H1 (cell line): ENCODE measurements around the gene TMEM45B. TPM values are rescaled to one million over a fixed set of nuclear protein-coding genes. Genes with fewer than 3 reads are reported as not detected.

Experiments used
- BRCA1 ChIP-seq: IDR thresholded peaks from 2 replicates; pipeline ENCODE4 v1.6.1; 2012; ENCODE audit warnings: low read depth, low read length, improper control_type of control experiment
- EGR1 ChIP-seq: IDR thresholded peaks from 2 replicates; pipeline ENCODE4 v1.6.1; 2011; ENCODE audit warnings: low read depth, low read length, borderline replicate concordance
- EZH2 ChIP-seq: fragments of 200-600 bp; sonication (generic); IDR thresholded peaks from 2 replicates; pipeline ENCODE4 v1.7.1; 2012; ENCODE audit warnings: low read depth, mild to moderate bottlenecking, moderate library complexity, low read length, inconsistent platforms; ENCODE audit not compliant: severe bottlenecking
- HDAC6 ChIP-seq: IDR thresholded peaks from one replicate; pipeline ENCODE4 v1.7.1; 2012; ENCODE audit warnings: low read depth, mild to moderate bottlenecking, inconsistent platforms, low read length, moderate library complexity
- JUND ChIP-seq: IDR thresholded peaks from 2 replicates; pipeline ENCODE4 v1.6.1; 2011; ENCODE audit warnings: mild to moderate bottlenecking, improper control_type of control experiment, low read length
- POLR2AphosphoS5 ChIP-seq: IDR thresholded peaks from 2 replicates; pipeline ENCODE4 v1.6.1; 2011; ENCODE audit warnings: low read depth, low read length
- SIRT6 ChIP-seq: IDR thresholded peaks from one replicate; pipeline ENCODE4 v1.7.1; 2012; ENCODE audit warnings: low read length, inconsistent platforms
- SP2 ChIP-seq: IDR thresholded peaks from 2 replicates; pipeline ENCODE4 v1.6.1; 2012; ENCODE audit warnings: mild to moderate bottlenecking, low read length, inconsistent platforms
- SRF ChIP-seq: IDR thresholded peaks from 2 replicates; pipeline ENCODE4 v1.6.1; 2011; ENCODE audit warnings: mild to moderate bottlenecking, low read depth, low read length, moderate library complexity
- TAF7 ChIP-seq: optimal IDR thresholded peaks from 2 replicates; pipeline ENCODE3; 2011; ENCODE audit warnings: low read depth, mild to moderate bottlenecking, inconsistent platforms, low read length, moderate library complexity, borderline replicate concordance
- polyA plus RNA-seq, 7 experiments: library from polyadenylated mRNA; depleted of rRNA in 3 of 7; stranded (reverse) in 5 of 7; unstranded in 2 of 7; fragments of >200 nt in 5 of 7; fragments of 200-250 nt in 2 of 7; gene quantifications; 1 replicate in 5 of 7; 2 replicates in 1 of 7; 4 replicates in 1 of 7; pipeline versions ENCODE4 v1.2.1 to v1.2.3, GENCODE V29; 2011 to 2013; ENCODE audit warnings: missing spikeins in 2 of 7, mixed read lengths in 2 of 7
- total RNA-seq: library from RNA; stranded (reverse); fragmentation: NEBNext Ultra II Directional; extraction: Animal tissue kit (Norgen Biotek cat#: 25700); gene quantifications from 2 replicates; pipeline ENCODE4 v1.2.1, GENCODE V29; 2021
- TF ChIP-seq, protein P1 (sequence below): fragments of 300-600 bp; sonication (generic); IDR thresholded peaks from 2 replicates; pipeline ENCODE4 v1.7.1; 2012; ENCODE audit warnings: low read length, moderate library complexity, mild to moderate bottlenecking, inconsistent platforms; ENCODE audit not compliant: insufficient replicate concordance
- TF ChIP-seq, protein P2 (sequence below): IDR thresholded peaks from 2 replicates; pipeline ENCODE4 v1.6.1; 2011; ENCODE audit warnings: low read depth, mild to moderate bottlenecking, low read length; ENCODE audit not compliant: insufficient read depth

Gene TMEM45B
- total and polyA plus RNA-seq, 2 of the 8 experiments (the other 6 are each of a cell fraction or from before 2014, with no cell fraction given): 0.23 TPM; not detected in 1

DNA sequence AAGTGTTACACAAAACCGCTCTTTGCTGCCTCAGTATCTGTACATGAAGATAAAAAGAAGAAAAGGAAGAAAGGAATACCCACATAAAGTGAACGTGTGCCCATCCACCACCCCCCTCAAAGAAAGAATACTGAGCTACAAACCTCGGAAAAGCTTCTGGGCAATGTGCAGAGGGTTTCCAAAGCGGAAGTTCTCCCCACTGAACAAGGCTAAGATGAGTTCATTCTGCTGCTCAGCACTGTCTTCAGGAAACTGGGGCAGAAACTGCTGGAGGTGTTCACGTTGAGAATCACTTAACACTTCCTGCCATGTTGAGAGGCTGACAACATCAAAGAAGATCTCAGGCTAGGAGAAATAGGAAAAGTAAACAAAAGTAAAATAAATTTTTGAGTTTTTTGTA lies 72.8 kb downstream of the TMEM45B start (continued):
- TF ChIP-seq, protein P1, sequence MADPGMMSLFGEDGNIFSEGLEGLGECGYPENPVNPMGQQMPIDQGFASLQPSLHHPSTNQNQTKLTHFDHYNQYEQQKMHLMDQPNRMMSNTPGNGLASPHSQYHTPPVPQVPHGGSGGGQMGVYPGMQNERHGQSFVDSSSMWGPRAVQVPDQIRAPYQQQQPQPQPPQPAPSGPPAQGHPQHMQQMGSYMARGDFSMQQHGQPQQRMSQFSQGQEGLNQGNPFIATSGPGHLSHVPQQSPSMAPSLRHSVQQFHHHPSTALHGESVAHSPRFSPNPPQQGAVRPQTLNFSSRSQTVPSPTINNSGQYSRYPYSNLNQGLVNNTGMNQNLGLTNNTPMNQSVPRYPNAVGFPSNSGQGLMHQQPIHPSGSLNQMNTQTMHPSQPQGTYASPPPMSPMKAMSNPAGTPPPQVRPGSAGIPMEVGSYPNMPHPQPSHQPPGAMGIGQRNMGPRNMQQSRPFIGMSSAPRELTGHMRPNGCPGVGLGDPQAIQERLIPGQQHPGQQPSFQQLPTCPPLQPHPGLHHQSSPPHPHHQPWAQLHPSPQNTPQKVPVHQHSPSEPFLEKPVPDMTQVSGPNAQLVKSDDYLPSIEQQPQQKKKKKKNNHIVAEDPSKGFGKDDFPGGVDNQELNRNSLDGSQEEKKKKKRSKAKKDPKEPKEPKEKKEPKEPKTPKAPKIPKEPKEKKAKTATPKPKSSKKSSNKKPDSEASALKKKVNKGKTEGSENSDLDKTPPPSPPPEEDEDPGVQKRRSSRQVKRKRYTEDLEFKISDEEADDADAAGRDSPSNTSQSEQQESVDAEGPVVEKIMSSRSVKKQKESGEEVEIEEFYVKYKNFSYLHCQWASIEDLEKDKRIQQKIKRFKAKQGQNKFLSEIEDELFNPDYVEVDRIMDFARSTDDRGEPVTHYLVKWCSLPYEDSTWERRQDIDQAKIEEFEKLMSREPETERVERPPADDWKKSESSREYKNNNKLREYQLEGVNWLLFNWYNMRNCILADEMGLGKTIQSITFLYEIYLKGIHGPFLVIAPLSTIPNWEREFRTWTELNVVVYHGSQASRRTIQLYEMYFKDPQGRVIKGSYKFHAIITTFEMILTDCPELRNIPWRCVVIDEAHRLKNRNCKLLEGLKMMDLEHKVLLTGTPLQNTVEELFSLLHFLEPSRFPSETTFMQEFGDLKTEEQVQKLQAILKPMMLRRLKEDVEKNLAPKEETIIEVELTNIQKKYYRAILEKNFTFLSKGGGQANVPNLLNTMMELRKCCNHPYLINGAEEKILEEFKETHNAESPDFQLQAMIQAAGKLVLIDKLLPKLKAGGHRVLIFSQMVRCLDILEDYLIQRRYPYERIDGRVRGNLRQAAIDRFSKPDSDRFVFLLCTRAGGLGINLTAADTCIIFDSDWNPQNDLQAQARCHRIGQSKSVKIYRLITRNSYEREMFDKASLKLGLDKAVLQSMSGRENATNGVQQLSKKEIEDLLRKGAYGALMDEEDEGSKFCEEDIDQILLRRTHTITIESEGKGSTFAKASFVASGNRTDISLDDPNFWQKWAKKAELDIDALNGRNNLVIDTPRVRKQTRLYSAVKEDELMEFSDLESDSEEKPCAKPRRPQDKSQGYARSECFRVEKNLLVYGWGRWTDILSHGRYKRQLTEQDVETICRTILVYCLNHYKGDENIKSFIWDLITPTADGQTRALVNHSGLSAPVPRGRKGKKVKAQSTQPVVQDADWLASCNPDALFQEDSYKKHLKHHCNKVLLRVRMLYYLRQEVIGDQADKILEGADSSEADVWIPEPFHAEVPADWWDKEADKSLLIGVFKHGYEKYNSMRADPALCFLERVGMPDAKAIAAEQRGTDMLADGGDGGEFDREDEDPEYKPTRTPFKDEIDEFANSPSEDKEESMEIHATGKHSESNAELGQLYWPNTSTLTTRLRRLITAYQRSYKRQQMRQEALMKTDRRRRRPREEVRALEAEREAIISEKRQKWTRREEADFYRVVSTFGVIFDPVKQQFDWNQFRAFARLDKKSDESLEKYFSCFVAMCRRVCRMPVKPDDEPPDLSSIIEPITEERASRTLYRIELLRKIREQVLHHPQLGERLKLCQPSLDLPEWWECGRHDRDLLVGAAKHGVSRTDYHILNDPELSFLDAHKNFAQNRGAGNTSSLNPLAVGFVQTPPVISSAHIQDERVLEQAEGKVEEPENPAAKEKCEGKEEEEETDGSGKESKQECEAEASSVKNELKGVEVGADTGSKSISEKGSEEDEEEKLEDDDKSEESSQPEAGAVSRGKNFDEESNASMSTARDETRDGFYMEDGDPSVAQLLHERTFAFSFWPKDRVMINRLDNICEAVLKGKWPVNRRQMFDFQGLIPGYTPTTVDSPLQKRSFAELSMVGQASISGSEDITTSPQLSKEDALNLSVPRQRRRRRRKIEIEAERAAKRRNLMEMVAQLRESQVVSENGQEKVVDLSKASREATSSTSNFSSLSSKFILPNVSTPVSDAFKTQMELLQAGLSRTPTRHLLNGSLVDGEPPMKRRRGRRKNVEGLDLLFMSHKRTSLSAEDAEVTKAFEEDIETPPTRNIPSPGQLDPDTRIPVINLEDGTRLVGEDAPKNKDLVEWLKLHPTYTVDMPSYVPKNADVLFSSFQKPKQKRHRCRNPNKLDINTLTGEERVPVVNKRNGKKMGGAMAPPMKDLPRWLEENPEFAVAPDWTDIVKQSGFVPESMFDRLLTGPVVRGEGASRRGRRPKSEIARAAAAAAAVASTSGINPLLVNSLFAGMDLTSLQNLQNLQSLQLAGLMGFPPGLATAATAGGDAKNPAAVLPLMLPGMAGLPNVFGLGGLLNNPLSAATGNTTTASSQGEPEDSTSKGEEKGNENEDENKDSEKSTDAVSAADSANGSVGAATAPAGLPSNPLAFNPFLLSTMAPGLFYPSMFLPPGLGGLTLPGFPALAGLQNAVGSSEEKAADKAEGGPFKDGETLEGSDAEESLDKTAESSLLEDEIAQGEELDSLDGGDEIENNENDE: no peak
- TF ChIP-seq HDAC6 (no peak), SIRT6 (no peak), POLR2AphosphoS5 (no peak), BRCA1 (no peak), EZH2 (no peak), SP2 (no peak), JUND (no peak), SRF (no peak), EGR1 (no peak), TAF7 (no peak)
- TF ChIP-seq, protein P2, sequence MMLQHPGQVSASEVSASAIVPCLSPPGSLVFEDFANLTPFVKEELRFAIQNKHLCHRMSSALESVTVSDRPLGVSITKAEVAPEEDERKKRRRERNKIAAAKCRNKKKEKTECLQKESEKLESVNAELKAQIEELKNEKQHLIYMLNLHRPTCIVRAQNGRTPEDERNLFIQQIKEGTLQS: no peak
